H1 (cell line): ENCODE results near the gene TEKT5.

ENCODE experiments used
- CHD2 ChIP-seq: IDR thresholded peaks from 2 replicates; pipeline ENCODE4 v1.6.1; 2012; ENCODE audit warnings: low read length, improper control_type of control experiment
- CREB1 ChIP-seq: IDR thresholded peaks from 2 replicates; pipeline ENCODE4 v1.6.1; 2012; ENCODE audit warnings: inconsistent platforms
- EP300 ChIP-seq, 2 experiments: IDR thresholded peaks; 1 replicate in 1 of 2; 2 replicates in 1 of 2; pipeline ENCODE4 v1.6.1; 2011 to 2012; ENCODE audit warnings: low read depth in 2 of 2, low read length in 2 of 2, mild to moderate bottlenecking in 2 of 2, borderline replicate concordance in 1 of 2, inconsistent platforms in 1 of 2, moderate library complexity in 1 of 2
- FOSL1 ChIP-seq: IDR thresholded peaks from 2 replicates; pipeline ENCODE4 v1.6.1; 2011; ENCODE audit warnings: mild to moderate bottlenecking, low read depth, low read length, moderate library complexity; ENCODE audit not compliant: insufficient read depth
- JUND ChIP-seq: IDR thresholded peaks from 2 replicates; pipeline ENCODE4 v1.6.1; 2011; ENCODE audit warnings: mild to moderate bottlenecking, improper control_type of control experiment, low read length
- POLR2A ChIP-seq, 2 experiments: IDR thresholded peaks; 1 replicate in 1 of 2; 2 replicates in 1 of 2; pipeline ENCODE4 v1.6.1; 2011; ENCODE audit warnings: low read depth in 2 of 2, low read length in 2 of 2, mild to moderate bottlenecking in 2 of 2; ENCODE audit errors: control extremely low read depth in 1 of 2
- RBBP5 ChIP-seq: IDR thresholded peaks from 2 replicates; pipeline ENCODE4 v1.7.1; 2012; ENCODE audit warnings: low read depth, mild to moderate bottlenecking, inconsistent platforms, low read length, moderate library complexity, borderline replicate concordance

DNA sequence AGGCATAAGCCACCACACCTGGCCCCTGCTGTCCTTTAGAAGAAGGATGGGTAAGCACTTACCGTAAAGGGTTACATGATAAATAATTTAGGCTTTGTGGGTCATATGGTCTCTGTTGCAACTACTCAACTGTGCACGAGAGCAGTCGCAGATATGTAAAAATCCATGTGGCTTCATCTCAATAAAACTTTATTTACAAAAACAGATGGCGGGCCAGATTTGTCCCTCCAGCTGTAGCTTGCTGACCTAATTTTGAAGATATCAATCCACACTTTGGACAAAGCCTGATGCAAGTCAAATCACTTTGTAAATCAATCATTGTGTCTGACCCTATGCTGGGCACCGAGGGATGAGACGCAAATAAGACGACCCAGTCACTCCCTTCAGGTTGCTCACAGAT, 12.1 kb downstream of the TEKT5 start:
- TF ChIP-seq JUND: no peak
- TF ChIP-seq CHD2: no peak
- no peak for TF ChIP-seq FOSL1
- no peak for TF ChIP-seq POLR2A (IDR thresholded peaks at IDR 0.05; ENCODE audit: control extremely low read depth in 1 of 2, low read depth in 2 of 2, low read length in 2 of 2)
- no peak for TF ChIP-seq CREB1
- no peak for TF ChIP-seq EP300 (IDR thresholded peaks at IDR 0.05; ENCODE audit: borderline replicate concordance in 1 of 2, low read depth in 2 of 2, low read length in 2 of 2)
- TF ChIP-seq RBBP5: no peak
